Endothelial cell of hepatic sinusoid (primary cell): Measurements from ENCODE around the gene TAF12.
"Not testable (repeated sequence)": the region's sequence is repeated elsewhere in the genome, so short reads cannot be mapped to it uniquely, and the experiment has no call there.

Experiments used
- in situ Hi-C: cut with HindIII; loops from 2 replicates; pipeline ENCODE4 v1.10.0; 2017; ENCODE audit warnings: low sequenced_read_pairs

Gene TAF12

DNA sequence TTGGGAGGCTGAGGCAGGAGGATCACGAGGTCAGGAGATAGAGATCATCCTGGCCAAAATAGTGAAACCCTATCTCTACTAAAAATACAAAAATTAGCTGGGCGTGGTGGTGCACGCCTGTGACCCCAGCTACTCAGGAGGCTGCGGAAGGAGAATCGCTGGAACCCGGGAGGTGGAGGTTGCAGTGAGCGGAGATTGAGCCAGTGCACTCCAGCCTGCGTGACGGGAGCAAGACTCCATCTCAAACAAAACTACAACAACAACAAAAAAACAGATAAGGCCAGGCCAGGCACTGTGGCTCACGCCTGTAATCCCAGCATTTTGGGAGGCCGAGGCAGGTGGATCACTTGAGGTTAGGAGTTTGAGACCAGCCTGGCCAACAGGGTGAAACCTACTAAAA lies 2.5 kb upstream of the TAF12 start:
- in situ Hi-C loops, result not testable (repeated sequence)

DNA sequence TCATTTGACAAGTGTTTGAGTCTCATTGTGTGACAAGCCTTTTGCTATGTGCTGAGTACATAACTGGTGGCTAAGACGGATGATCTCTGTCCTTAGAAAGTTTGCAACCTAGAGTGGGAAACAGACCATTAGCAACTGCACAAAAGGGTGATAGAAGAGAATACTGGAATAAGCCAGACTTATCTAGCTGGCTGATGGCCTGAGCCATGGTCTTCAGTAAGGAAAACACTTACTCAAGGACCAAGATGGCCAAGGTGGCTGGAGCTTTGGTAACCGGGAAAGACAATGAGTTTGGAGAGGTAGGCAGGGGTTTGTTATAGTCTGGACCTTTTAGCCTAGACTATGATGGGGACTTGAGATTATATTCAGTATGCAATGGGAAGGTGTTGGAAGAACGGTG lies 1.6 kb upstream of the TAF12 start:
- in situ Hi-C loops, result no loop called here

DNA sequence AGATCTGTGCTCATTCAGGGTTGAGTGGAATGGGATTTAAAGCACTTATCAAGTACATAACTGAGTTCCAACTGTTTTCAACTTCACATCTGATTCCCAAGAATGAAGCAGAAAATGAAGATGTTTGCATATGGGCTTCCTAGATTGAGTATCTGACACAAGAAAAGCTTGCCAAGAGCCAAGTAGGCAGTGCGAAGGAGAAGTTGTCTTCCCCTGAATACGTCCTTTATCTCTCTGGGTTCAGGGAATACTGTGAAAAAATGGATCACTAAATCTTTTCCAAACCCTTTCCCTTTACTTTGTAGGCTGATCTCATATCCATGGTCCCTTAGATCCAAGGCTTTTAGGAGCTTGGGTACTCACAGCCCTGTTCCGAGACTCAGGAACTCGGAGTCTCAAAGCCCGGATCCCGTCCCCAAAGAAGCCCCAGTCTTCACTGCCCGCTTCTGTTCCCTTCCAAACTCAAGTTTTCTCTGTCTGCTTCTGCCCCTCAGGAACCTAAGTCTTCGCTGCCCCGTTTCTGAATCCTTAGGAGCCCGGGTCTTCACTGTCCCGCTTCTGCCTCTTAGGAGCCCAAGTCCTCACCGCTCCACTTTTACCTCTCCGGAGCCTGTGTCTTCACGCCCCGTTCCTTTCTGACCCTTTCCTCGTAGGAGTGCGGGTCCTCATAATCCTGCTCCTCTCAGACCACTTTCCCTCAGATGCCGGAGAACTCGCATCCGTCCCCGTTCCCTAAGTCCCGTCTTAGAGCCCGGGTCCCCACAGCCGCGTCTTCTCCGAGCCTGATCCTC lies 616 bp downstream of the TAF12 start:
- in situ Hi-C loops, result no loop called here

DNA sequence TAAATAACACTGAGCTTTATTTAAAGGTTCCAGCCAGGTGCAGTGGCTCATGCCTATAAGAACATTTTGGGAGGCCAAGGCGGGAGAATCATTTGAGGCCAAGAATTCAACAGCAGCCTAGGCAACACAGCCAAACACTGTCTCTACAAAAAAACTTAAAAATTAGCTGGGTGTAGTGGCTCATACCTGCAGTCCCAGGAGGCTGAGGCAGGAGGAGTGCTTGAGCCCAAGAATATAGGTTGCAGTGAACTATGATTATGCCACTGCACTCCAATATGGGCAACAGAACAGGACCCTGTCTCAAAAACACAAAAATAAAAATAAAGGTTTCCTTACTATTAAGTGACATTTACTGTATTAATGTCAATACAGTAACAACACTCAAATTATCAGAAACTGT lies 2.1 kb downstream of the TAF12 start:
- in situ Hi-C loops, result no loop called here

DNA sequence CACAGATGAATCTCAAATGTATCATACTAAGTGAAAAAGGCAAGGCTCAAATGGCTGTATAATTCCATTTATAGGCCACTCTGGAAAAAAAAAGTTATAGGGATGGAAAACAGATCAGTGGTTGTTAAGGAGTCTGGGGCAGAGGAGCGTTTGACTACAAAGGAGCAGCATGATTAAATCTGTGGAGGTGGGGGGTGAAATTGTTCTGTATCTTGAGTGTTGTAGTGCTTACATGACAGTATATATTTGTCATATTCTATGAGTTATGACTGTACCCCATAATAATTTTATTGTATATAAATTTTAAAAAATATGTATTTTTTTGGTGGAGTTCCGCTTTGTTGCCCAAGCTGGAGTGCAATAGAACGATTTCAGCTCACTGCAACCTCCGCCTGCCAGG lies 10.3 kb downstream of the TAF12 start:
- in situ Hi-C loops, result no loop called here

DNA sequence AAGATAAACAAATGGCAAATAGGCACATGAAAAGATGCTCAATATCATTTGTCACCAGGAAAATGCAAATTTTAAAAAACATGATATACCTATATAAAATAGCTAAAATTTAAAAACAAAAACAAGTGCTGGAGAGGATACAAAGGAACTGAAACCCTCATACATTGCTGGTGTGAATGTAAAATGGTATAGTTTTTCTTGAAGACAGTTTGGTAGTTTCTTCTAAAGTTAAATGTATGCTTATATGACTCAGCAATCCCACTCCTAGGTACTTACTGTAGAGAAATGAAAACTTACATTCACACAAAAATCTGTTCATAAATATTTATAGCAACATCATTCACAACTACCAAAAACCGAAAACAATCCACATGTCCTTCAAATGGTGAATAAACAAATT lies 11.2 kb downstream of the TAF12 start:
- in situ Hi-C loops, result no loop called here

DNA sequence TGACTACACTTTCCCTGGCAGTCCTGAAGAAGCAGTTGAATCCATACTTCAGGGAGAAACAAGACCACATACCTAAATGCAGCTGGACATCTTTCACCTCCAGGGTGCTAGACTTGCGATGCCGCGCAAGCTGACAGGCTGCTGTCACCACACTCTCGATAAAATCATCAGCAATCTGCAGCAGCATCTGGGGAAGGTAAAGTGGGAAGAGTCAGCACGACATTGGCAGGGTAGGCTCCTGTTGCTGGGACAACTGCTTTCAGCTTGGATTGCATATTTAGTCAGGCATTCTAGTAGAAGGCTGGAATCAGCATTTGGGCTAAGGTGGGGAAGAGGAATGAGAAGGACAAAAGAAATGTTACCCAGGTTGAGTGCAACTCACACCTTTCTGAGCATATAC lies 29.7 kb downstream of the TAF12 start:
- in situ Hi-C loops, result no loop called here

DNA sequence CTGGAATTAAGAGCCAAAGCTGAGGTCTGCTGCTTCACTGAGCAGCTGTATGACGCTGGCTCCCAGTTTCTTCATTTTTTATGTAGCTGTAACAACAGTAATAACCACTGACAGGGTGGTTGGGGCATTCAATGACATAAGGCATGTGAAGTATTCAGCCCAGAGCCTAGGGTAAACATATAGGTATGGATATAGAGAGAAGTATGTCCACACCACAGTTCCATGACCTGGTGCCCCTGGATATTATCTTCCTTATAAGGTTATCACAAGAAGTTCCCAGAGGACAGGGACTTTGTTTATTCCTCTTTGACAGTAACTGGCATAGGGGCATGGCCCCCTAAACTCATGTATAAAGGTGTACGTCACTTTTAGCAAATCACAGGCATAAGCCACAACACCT lies 36.1 kb downstream of the TAF12 start:
- in situ Hi-C loops, result loop anchor here (10.0 kb wide), 1 partner anchor 98 kb away; no protein-coding TSS in a partner anchor

DNA sequence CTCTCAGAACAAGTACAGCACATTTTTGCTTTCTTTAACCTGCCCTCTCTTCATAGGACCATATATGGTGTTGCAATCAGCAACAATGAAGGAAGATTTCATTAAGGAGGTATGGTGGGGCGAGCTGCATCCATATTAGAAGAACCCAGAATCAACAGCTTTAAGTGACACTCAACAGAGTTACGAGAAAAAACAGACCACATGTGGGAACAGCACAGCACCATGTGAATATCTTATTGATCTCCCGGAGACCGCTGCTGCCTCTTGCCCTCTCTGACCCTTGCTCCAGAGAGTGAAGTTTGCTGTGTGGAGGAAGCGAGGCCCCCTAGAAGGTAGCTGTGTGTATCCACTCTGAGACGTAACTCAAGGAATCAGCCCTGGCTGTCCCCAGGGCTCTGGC lies 37.9 kb downstream of the TAF12 start:
- in situ Hi-C loops, result loop anchor here (5.0 to 10.0 kb wide), 4 partner anchors 43 to 353 kb away; no protein-coding TSS in a partner anchor

DNA sequence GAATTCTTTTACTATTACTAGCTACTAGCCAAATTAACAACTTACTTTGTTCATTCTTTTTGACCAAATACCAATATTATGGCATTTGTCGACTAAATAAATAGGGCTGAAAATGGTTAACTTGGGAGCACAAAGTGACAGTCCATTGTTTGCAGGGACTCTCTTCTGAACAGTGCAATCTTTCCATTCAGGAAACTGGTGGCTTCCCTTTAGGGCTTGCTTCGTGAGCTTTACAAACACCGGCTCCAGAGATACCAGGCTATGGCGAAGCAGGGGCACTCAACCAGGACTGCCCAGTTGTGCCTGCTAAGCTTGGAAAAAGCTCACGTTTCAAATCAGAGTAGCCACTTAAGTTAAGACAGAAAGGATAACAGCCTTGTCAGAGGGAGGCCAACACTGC lies 38.5 kb downstream of the TAF12 start:
- in situ Hi-C loops, result loop anchor here (5.0 to 10.0 kb wide), 4 partner anchors 42 to 352 kb away; no protein-coding TSS in a partner anchor

DNA sequence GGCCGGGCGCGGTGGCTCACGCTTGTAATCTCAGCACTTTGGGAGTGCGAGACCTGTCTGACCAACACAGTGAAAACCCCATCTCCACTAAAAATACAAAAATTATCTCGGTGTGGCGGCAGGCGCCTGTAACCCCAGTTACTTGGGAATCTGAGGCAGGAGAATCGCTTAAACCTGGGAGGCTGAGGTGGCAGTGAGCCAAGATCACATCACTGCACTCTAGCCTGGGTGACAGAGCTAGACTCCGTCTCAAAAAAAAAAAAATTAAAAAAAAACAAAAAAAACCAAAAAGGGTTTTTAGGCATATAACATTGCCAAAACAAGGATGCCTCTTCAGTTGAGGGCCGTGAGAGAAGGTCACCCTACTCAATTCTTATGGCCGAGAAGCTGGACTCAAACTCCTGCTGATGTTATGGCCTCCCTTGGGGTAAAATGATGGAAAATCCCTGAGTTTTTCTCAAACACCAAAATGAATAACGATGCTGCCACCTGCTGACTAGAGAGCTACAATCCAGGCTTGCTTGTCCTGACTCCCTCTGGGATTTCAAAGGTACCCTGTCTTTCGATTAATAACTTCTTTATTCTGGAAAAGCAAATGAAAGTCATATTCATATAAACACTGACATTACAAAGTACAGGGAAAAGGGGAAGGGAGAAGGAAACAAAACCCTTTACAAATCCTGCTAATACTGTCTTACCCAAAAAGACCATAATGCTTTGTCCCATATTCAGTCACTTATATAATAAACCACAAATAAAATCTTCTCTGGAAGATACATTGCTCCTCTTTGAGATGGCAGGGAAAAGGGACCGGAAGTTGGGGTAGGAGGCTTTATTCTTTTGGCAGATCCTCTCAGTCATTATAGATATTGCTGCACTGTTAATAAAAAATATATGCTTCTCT lies 40.1 kb downstream of the TAF12 start:
- in situ Hi-C loops, result loop anchor here (5.0 to 10.0 kb wide), 4 partner anchors 40 to 350 kb away; no protein-coding TSS in a partner anchor

DNA sequence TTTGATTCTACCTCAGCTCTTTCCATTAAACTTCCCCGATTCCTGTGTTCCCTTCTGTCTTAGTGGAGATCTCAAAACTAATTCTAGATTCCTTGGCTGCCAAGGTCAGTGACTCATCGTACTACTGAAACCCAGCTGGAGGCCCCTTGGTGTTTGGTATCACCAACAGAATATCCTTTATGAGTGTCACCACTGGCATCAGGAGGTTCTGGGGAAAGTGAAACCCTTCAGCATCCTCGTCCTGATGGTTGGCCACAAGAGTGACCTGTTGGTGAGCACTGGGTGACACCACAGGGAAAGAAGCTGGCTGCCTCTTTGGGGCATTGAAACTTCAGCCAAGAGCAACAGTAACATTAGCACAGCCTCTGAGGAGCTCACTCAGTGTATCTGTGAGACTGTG lies 41.2 kb downstream of the TAF12 start:
- in situ Hi-C loops, result loop anchor here (5.0 to 10.0 kb wide), 4 partner anchors 39 to 349 kb away; no protein-coding TSS in a partner anchor

DNA sequence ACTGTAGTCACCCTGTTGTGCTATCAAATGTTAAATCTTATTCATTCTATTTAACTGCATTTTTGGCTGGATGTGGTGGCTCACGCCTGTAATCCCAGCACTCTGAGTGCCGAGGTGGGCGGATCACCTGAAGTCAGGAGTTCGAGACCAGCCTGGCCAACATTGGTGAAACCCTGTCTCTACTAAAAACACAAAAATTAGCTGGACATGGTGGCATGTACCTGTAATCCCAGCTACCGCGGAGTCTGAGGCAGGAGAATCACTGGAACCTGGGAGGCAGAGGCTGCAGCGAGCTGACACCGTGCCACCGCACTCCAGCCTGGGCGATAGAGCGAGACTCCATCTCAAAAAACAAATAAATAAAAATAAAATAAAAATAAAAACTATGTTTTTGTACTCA lies 46.6 kb downstream of the TAF12 start:
- in situ Hi-C loops, result not testable (repeated sequence)

DNA sequence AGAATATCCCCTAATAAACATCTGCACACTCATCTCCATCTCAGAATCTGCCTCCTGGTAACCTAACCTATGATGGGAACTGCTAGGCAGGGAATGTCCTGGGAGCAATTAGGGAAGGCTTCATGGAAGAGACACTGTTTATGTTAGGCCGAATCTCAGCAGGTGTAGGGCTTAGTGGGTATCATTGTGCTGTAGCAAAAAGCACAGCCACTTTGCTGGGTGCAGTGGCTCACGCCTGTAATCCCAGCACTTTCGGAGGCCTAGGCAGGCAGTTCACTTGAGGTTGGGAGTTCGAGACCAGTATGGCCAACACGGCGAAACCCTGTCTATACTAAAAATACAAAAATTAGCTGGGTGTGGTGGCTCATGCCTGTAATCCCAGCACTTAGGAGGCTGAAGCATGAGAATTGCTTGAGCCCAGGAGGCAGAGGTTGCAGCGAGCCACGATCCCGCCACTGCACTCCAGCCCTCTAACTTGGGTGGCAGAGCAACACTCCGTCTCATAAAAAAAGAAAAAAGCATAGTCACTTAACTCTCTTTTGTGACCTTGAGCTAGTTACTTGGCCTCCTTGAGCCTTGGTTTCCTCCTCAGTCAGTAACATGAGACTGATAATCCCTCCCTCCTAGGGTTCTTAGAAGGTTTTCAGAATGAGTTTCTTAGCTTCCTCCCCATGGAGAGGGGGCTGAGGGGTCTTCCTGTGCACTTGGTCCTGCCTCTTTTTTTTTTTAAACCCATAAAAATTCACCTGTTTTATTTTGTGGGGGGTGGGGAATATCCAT lies 47.3 kb downstream of the TAF12 start:
- in situ Hi-C loops, result no loop called here

DNA sequence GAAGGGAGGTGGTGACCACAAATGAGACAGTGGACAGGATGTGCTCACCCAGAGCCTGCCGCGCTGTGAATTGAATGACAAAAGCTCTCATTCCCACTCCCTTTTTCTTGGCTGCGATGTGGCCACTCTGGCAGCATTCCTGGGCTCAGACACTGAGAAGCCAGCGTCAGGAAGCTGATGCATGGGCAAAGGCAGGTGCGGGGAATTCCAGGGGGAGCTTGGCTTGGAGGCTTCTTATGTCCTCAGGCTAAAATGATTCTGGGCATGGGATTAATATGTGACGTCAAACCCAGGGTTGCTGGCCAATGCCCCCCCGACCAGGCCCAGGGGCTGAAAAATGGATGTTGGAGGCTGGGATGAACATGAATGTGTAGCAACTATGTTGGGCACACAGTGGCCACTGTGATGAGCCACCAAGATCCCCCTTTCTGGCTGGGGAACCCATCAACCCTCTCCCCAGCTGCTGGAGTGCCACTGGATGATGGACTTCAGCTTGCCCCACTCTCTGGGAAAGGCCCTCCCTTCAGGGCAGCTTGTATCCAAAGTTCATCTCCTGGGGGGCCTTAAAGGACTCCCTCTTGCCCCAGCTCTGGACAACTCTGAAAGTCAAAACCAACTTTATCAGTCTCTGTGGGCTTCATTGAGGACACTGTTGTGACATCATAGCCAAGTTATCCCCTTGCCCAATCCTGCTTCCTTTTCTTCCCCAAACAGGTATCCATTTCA lies 48.0 kb downstream of the TAF12 start:
- in situ Hi-C loops, result not testable (repeated sequence)

DNA sequence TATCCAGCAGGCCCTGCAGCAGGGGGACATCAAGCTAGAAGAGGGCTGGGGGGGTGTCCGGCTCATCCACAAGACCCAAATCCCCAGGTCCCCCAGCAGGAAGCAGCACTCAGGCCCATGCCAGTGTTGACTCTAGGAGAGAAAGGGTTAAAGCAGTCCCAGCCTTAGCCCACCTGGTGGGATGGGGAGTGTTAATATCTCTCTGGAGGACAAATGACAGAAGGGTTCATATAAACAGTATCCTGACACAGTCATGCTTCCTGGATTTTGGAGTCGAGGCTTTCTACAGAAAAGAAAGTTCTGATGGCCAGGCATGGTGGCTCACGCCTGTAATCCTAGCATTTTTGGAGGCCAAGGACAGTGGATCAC lies 48.9 kb downstream of the TAF12 start:
- in situ Hi-C loops, result not testable (repeated sequence)

DNA sequence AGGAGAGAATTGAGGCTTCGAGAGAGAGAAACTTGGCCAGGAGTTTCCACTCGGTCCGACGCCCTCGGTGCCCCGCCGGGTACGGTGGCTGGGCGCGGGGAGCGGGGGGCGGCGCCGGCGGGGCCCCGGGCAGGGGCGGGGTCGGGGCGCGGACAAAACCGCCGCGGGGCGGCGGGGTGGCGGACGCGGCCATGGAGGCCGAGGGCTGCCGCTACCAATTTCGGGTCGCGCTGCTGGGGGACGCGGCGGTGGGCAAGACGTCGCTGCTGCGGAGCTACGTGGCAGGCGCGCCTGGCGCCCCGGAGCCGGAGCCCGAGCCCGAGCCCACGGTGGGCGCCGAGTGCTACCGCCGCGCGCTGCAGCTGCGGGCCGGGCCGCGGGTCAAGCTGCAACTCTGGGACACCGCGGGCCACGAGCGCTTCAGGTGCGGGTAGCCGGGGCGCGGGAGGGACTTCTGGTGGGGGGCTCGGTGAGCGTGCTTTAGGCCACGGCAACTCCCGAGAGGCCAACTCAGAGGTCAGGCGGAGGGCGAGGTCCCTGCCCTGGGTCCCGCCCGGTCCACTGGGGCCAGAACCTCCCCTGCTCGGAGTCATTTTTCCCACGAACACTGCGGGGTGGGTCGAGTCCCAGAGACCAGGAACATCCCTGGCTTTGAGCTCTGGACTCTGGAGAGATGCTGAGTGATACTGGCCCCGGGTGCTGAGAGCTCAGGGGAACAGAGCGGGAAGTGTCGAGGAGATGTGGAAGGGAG lies 50.4 kb downstream of the TAF12 start:
- in situ Hi-C loops, result no loop called here

DNA sequence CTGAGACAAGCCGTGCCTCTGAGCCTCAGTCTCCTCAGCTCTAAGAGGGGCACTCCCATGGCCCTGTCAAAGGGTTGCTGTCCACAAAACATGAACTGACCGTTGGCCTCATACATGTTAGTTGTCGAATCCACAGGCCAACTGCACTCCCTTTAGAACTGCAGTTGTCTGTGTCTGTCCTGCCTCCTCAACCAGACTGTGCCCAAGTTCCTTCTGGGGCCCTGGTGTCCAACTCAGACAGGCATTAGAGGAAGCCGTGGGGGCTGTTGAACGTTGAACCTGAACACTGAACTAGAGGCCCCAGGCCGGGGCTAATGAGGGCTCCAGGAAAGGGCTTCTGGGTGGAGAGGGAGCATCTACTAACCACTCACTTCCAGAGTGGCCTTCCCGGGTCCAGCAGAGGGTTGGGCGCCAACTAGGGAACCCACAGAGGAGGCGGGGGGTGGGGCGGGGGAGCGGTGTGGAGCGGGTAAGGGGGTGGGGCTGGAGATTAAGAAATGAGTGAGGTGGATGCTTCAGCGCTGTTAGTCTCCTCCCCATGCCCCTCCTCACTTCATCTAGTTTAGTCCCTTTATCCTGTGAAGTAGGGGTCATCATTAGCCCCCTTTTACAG lies 51.1 kb downstream of the TAF12 start, which contains the start of gene RAB42:
TSS of gene RAB42 (plus strand) at position 558 of the 613 bp plus-strand sequence. CDS start 247 bp downstream, outside the sequence.
- in situ Hi-C loops, result no loop called here
